NCI-H1048 (cell line): Measurements from ENCODE around the gene TRPV4.
"Not testable (repeated sequence)": the region's sequence is repeated elsewhere in the genome, so short reads cannot be mapped to it uniquely, and the experiment has no call there.

Experiments used
- DNase-seq: peaks from one replicate; lab custom pipeline; 2025; lab: John Stamatoyannopoulos, UW

Gene TRPV4

GRCh38 chr12:109833307-109834189 is at the start of gene TRPV4:
Gene TRPV4, minus strand, starts transcription at chr12:109833398. Its CDS starts 18,602 bp downstream, at chr12:109814796.
- no peak for DNase-seq

GRCh38 chr12:109881752-109882151 is 48.6 kb upstream of the TRPV4 start:
- no peak for DNase-seq

GRCh38 chr12:109880938-109881337 is 47.7 kb upstream of the TRPV4 start:
- DNase-seq, result no peak

- DNase-seq, result peak; percentile 64
Measured at GRCh38 chr12:109880043-109880931, 47.1 kb upstream of the TRPV4 start, which contains the start of gene GLTP. Gene GLTP, minus strand, starts transcription at chr12:109880541. Its CDS starts 167 bp downstream, at chr12:109880374.

GRCh38 chr12:109879351-109880042 is 46.3 kb upstream of the TRPV4 start:
- no peak for DNase-seq

GRCh38 chr12:109878749-109879148 is 45.6 kb upstream of the TRPV4 start:
- DNase-seq, result no peak

GRCh38 chr12:109878247-109878625 is 45.0 kb upstream of the TRPV4 start:
- DNase-seq, result no peak

- no peak for DNase-seq
Measured at GRCh38 chr12:109877504-109878246, 44.5 kb upstream of the TRPV4 start.

- DNase-seq, result no peak
Measured at GRCh38 chr12:109876406-109876805, 43.2 kb upstream of the TRPV4 start.

GRCh38 chr12:109875572-109876131 is 42.5 kb upstream of the TRPV4 start:
- DNase-seq, result no peak

GRCh38 chr12:109873653-109874052 is 40.5 kb upstream of the TRPV4 start:
- no peak for DNase-seq

GRCh38 chr12:109871668-109872314 is 38.6 kb upstream of the TRPV4 start:
- no peak for DNase-seq

GRCh38 chr12:109870648-109871047 is 37.5 kb upstream of the TRPV4 start:
- DNase-seq, result no peak

GRCh38 chr12:109868182-109869051 is 35.2 kb upstream of the TRPV4 start:
- no peak for DNase-seq

GRCh38 chr12:109864916-109865315 is 31.7 kb upstream of the TRPV4 start:
- DNase-seq, result no peak

GRCh38 chr12:109863847-109864712 is 30.9 kb upstream of the TRPV4 start:
- no peak for DNase-seq

GRCh38 chr12:109862491-109862890 is 29.3 kb upstream of the TRPV4 start:
- DNase-seq, result not testable (repeated sequence)

GRCh38 chr12:109861689-109862314 is 28.6 kb upstream of the TRPV4 start:
- DNase-seq, result no peak
